Measurements from ENCODE around the gene CNGA1.

The CNGA1 gene

DNA sequence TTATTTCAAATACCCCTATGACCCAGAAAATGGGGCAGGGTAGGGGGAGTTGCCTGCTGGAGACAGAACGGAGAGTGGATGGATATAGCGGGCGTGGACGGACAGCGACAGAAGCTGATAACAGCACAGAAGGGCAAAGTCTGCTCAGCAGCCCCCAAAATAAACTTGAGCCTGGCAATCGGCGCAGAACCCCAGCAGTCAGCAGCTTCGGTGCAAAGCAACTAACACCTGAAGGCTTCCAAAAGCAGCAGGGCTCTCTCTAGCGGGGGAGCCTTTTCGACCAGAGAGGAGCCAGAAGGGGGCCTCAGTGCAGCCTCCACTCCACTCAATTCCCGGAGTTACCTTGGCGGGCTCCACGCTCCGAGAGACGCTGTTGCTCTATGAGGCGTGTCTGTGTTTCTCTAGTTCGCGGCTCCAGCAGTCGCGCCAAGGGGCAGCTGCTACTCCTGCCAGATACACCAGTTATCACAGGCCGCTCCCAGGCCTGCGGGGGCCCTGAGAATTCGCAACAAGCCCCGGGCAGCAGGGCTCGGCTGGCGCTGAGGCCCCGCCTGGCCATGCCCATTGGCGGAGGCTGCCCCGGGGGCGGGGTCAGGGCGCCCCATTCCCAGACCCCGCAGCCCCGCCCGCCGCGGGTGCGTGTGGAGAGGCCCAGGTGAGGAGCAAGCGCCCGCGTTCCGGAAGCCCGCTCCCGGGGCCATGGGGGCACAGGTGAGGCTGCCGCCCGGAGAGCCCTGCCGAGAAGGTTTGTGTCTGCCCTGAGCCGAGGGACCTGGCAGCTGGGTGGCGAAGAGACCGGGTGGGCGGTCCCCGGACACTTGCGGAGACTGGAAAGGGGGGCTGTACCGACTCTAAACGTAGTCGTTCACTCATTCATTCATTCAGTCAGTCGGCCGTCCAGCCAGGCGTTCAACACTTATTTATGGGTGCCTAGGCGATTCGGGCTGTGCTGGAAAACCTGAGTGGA lies at the start of gene CNGA1, which contains the start of gene NIPAL1:
CNGA1 (minus strand) TSS at position 541 of the 967 bp plus-strand sequence. CDS start 63,992 bp downstream, outside the sequence.
NIPAL1 (plus strand) TSS at position 632 of the 967 bp plus-strand sequence; CDS start at position 700, 68 bp downstream.
- TF ChIP-seq, protein P1, sequence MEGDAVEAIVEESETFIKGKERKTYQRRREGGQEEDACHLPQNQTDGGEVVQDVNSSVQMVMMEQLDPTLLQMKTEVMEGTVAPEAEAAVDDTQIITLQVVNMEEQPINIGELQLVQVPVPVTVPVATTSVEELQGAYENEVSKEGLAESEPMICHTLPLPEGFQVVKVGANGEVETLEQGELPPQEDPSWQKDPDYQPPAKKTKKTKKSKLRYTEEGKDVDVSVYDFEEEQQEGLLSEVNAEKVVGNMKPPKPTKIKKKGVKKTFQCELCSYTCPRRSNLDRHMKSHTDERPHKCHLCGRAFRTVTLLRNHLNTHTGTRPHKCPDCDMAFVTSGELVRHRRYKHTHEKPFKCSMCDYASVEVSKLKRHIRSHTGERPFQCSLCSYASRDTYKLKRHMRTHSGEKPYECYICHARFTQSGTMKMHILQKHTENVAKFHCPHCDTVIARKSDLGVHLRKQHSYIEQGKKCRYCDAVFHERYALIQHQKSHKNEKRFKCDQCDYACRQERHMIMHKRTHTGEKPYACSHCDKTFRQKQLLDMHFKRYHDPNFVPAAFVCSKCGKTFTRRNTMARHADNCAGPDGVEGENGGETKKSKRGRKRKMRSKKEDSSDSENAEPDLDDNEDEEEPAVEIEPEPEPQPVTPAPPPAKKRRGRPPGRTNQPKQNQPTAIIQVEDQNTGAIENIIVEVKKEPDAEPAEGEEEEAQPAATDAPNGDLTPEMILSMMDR (IDR thresholded peaks at IDR 0.05; ENCODE audit: borderline replicate concordance, insufficient read depth, low read depth, low read length) = peak; percentile 54
- peak within 1 kb of the TSS; percentile 68 for H3K4me3 ChIP-seq (ENCODE audit: low read depth, low read length)

DNA sequence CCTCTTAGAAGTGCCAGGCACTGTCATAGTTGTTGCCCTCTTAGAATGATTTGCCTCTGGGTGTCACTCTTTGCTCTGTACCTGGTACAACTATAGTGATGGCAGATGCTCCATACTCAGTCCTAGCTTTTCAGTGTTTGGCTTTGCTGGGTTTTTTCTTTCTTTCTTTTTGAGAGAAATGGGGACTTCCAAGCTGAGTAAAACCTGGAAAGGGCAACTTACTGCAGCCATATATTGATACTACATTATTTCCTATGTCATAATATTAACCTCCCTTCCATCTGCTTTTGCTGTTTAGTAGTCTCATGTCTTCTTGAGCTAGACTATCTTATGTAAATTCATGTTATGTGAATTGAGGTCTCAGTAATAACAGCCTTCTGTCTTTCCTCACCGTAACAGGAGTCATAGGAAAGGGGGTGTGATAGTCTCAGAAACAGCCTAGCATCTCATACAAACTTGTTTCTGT lies 49.1 kb upstream of the CNGA1 start:
- H3K4me3 ChIP-seq (ENCODE audit: low read depth, low read length) = no peak overlapping the region
- TF ChIP-seq, protein P1 (IDR thresholded peaks at IDR 0.05; ENCODE audit: borderline replicate concordance, insufficient read depth, low read depth, low read length) = no peak

DNA sequence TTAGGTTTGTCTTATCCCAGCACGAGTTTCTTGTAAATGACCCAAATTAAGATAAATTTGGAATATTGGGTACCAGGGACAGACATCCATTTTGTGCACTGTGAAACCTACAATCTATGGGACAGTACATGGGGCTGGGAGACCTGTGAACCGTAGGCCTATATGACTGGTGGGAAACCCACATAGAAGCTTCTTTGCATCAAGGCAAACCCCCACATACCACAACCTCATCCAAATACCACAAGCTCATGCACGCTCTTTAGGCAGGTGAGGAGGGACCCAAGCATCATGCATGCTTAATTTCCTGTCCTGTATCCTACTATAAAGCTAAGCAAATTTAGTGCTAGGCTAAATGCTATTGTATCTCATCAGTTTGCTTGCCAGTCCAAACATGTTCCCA lies 47.9 kb upstream of the CNGA1 start:
- H3K4me3 ChIP-seq (ENCODE audit: low read depth, low read length) = no peak overlapping the region
- TF ChIP-seq, protein P1 (IDR thresholded peaks at IDR 0.05; ENCODE audit: borderline replicate concordance, insufficient read depth, low read depth, low read length) = no peak

DNA sequence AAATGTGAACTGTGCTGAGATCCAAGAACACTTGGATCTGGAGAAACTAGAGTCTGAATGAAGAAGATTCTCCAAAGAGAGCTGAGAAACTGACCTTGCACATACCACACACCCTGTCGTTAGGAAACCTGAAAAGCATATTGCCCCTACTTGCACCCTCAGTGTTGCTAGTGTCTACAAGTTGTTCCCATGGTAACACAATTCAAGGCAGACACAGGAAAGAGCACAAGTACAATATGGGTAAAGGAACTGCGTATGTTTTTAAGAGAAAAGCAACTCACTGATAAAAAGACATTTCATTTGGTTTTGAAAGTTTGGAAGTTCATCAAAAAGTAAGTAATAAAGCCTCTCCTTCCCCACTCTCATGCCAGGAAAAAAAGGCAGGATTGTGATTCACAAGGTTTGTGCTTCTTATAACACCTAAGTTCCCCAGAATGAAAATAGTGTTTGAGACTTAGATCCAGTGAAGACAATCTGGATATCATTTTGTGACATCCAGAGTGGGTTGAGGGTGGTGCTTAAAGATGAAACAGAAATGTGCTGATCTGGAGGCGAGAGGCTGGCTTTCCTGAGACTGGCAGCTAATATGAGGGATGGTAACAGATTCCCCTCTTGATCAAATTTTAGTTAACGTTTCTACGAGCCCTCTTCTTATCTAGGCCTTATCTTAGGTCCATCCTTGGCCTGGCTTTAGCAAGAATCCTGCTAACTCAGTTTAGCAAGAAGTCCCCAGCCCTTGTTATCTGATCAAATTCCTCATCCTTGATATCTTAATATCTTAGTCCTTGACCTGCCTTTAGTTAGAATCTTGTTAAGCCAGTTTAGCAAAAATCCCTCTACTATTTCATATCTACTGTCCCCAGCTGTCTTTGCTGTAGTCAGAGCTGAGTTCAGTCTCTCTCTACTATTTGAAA lies 42.4 kb upstream of the CNGA1 start:
- TF ChIP-seq, protein P1 (IDR thresholded peaks at IDR 0.05; ENCODE audit: borderline replicate concordance, insufficient read depth, low read depth, low read length) = no peak
- no peak overlapping the region for H3K4me3 ChIP-seq (ENCODE audit: low read depth, low read length)

DNA sequence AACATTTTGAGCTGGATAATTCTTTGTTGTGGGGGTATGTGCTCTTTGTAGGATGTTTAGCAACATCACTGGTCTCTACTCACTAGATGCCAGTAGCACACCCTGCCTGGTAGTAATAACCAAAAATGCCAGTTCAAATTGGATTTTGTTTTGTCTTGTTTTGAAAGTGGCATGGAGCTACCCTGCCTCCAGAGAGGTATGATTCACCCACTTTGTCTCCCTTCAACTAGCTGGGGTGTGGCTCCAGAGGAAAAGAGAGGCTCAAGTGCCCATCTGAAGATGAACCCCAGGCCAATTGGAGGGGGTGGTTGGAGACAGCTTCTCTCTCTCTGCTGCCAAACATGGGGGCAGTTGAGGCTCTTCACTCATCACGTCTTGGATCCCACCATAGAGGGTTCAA lies 34.6 kb upstream of the CNGA1 start:
- TF ChIP-seq, protein P1 (IDR thresholded peaks at IDR 0.05; ENCODE audit: borderline replicate concordance, insufficient read depth, low read depth, low read length) = no peak
- no peak overlapping the region for H3K4me3 ChIP-seq (ENCODE audit: low read depth, low read length)

DNA sequence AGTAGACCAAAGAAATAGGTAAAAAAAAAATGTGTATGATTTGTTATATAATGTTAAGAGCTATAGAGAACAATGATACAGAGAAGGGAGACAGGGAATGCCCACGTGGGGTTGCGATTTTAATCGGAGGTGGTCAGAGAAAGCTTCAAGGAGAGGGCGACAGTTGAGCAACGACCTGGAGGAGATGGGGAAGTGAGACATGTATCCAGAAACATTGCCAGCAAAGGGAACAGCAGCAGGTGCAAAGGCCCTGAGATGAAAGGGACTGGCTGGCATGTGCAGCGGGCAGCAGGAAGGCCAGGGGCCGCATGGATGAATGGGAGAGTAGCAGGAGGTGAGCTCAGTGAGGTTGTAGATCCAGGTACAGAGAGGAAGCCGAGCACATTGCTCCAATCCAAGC lies 33.0 kb upstream of the CNGA1 start:
- H3K4me3 ChIP-seq (ENCODE audit: low read depth, low read length) = no peak overlapping the region
- TF ChIP-seq, protein P1 (IDR thresholded peaks at IDR 0.05; ENCODE audit: borderline replicate concordance, insufficient read depth, low read depth, low read length) = no peak
